Endothelial cell of hepatic sinusoid (primary cell): ENCODE data around the gene CCL28.
"Not testable (repeated sequence)": the region's sequence is repeated elsewhere in the genome, so short reads cannot be mapped to it uniquely, and the experiment has no call there.

ENCODE experiments used
- in situ Hi-C: cut with HindIII; loops from 2 replicates; pipeline ENCODE4 v1.10.0; 2017; ENCODE audit warnings: low sequenced_read_pairs

The CCL28 gene

GRCh38 chr5:43410414-43410813 lies 1.8 kb downstream of the CCL28 start:
- in situ Hi-C loops = no loop called here

DNA sequence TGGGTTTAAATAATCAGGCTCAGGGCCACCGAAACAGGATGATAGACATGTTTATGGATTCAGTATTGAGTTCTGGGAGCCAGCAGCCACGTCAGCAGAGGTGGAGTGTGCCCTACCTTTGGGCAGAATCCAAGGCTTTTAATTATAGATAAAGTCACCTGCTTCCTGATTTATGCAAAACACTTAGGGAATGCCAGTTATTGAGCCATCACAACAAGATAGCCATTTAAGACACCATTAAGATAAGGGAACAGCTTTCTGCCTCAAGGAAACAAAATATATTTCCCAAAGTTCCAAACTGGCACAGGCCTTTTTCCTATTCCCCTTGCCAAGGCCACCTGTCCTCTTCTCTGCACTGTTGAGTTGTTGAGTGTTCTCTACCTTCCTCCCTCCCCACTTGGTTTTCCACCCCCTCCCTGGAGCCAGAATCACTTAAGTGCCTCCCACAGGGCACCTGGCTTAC lies 2.4 kb downstream of the CCL28 start:
- in situ Hi-C loops = no loop called here

- in situ Hi-C loops = not testable (repeated sequence)
Observed at GRCh38 chr5:43402524-43403066, 9.6 kb downstream of the CCL28 start.

GRCh38 chr5:43401827-43402226 lies 10.4 kb downstream of the CCL28 start:
- in situ Hi-C loops = no loop called here

DNA sequence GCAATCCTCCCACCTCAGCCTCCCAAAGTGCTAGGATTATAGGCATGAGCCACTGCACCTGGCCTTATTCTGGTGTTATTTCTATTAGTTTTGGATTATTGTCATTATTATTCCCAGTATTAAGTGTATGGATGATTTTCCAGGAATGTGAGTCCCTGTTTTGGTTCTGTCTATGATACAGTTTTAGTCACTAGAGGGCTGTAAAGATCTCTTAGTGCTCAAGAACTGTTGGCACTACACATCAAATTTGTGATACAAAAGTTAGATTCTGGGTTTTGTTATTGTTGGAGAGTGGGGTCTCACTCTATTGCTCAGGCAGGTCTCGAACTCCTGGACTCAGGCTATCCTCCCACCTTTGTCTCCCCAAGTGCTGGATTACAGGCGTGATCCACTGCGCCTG lies 12.1 kb downstream of the CCL28 start:
- in situ Hi-C loops = no loop called here

DNA sequence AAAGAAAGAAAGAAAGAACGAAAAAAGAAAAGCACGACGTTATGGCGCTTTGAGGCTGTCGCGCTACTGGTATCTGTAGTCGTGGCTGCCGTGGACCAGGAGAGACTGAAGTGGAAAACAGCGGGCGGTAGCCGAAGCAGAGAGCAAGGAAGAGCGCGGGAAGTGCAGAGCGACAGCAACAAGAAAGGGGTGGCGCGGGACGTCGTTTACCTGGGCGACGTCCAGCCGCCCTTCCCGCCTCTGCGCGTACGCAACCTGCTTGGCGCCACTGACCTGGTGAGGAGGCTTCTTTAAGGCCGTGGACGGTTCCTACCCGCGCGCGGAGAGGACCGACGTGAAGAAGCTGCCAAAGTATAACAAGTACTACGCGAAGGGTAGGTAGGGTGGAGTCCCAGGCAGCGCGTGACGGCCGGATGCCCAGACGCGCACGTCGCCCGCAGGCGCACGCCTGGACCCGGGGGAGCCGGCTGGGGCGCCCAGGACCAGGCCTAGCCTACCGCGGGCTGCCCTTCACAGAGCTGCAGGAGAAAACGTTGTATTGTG lies 15.4 kb downstream of the CCL28 start:
- in situ Hi-C loops = no loop called here

DNA sequence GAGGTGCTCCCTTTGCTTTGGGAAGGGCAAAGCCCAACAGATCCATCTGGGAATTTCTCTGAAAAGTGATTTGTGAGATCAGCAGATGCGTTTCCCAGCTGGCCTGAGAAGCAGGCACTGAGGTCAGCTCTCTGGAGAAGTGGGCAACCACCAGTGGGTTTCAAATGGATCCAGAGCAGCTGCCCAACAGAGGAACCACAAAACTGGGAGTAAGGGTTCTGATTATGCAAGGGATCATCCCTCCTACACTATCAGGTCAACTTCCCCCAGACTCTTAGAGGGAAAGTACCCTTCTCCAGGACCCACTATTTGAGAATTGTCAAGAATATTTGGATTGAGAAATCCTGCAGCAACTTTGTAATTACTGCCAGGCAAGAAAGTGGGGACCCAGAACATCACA lies 21.7 kb downstream of the CCL28 start:
- in situ Hi-C loops = no loop called here

DNA sequence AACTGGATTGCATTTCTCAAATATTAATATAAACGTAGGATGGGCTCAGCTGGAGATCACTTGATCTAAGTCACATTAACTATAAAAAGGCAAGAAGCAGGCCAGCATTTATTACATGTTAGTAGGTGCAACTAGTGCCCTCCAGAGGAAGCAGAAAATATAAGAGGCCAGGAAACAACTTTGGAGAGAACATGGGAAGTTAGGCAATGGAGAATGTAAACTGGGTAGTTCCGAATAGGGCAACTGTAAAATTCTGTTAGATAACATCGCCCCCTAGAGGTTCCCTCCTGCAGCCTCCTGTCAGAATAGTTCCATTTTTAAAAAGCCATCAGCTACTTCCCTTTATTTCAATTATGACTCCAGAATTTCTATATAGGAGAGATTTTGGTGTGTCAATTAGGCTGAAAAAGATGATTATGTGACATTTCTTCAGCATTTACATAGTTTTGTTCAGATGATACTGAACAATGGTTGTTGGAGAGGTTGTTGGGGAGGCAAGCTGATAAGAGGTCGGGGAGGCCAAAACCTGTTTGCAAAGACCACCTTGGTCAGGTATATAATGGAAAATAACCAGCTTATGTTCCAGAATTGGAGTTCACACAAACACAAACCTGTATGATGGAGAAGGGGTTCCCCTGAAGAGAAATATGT lies 22.4 kb downstream of the CCL28 start:
- in situ Hi-C loops = no loop called here

DNA sequence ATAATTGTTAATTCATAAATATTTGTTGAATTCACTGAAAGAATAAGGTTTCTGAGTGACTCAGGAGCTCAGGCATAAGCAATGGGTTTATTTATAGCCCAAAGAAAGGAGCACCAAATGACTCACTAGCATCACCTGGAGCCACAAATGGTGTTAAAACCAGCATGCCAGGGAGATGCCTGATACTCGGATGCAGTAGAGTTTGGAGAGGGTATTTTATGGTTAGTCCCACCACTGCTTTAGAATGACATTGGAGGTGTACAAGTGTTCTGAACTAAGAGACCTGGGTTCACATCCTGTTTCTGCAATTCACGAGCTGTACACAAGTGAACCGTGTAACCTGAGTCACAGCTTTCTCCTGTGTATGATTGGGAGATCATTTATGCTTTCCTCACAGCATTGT lies 25.2 kb downstream of the CCL28 start:
- in situ Hi-C loops = no loop called here

DNA sequence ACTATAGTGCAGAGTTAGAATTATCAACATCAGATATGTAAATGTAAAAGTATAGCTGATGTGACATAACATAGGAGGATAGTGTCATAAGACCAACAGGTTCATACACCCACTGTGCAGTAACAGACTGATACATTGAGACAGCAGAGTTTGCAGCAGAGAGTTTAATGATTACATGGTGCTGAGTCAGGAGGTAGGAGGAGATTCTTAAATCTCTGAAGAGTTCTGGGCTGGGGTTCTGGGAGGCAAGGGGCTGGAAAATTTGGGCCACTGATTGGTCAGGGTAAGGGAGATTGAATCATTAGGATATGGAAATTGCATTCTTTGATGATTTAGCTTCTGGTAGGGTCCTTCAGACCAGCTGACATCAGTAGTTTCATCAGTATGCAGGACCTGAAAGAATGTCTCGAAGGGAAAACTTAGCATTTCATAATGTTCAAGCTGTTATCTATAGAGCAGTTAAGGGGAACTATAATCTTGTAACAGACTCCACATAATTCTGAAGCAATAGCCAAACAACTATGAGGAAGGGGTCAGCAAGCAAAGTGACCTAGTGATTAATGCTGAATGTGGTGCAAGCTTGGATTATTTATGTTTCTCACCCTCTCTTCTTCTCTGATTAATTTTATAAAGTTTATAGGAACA lies 35.6 kb downstream of the CCL28 start:
- in situ Hi-C loops = no loop called here

DNA sequence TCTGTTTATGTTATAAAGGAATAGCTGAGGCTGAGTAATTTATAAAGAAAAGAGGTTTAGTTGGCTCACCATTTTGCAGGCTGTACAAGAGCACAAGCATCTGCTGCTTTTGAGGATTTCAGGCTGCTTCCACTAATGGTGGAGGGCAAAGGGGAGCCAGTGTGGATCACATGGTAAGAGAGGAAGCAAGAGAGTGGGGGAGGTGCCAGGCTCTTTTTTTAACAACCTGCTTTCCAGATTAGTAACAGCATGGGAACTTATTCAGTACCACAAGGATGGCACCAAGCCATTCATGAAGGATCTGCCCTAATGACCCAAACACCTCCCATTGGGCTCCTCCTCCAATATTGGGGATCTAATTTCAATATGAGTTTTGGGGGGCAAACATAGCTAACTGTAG lies 40.4 kb downstream of the CCL28 start:
- in situ Hi-C loops = no loop called here

DNA sequence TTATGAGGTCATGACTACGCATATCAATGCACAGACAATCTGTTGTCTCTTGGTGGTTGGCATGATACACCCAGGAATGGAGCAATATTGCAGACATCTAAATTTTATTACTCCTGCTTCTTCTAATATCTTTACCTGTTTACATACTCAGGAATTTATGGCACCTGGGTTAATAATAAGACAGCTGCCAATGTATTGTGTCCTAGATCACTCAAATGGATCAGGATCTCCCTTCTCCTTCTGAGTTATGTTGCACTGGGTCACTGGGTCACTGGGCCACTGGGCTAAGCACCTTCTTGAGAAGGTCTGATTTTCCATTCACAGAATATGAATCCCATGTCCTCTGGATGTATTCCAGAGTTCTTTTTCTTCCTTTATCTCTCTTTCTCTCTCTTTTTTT lies 41.8 kb downstream of the CCL28 start:
- in situ Hi-C loops = no loop called here

GRCh38 chr5:43369651-43370050 lies 42.5 kb downstream of the CCL28 start:
- in situ Hi-C loops = no loop called here

GRCh38 chr5:43367909-43368669 lies 44.1 kb downstream of the CCL28 start:
- in situ Hi-C loops = no loop called here

GRCh38 chr5:43367453-43367852 lies 44.7 kb downstream of the CCL28 start:
- in situ Hi-C loops = no loop called here

DNA sequence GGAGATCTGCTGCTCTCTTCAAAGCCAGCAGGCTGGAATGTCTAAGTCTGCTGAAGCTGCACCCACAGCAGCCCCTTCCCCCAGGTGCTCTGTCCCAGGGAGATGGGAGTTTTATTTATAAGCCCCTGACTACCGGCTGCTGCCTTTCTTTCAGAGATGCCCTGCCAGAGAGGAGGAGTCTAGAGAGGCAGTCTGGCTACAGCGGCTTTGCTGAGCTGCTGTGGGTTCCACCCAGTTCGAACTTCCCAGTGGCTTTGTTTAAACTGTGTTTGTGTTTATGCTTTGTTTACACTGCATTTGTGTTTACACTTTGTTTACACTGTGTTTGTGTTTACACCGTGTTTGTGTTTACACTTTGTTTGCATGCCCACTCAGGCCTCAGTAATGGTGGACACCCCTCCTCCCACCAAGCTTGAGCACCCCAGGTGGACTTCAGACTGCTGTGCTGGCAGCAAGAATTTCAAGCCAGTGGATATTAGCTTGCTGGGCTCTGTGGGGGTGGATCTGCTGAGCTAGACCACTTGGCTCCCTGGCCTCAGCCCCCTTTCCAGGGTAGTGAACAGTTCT lies 45.4 kb downstream of the CCL28 start:
- in situ Hi-C loops = not testable (repeated sequence)

DNA sequence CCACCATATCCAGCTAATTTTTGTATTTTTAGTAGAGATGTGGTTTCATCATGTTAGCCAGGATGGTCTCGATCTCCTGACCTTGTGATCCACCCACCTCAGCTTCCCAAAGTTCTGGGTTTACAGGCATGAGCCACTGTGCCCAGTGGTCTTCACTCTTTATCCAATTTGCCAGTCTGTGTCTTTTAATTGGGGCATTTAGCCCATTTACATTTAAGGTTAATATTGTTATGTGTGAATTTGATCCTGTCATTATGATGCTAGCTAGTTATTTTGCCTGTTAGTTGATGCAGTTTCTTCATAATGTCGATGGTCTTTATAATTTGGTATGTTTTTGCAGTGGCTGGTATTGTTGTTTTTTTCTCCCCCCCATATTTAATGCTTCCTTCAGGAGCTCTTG lies 47.0 kb downstream of the CCL28 start:
- in situ Hi-C loops = not testable (repeated sequence)

GRCh38 chr5:43363445-43364152 lies 48.6 kb downstream of the CCL28 start:
- in situ Hi-C loops = no loop called here

DNA sequence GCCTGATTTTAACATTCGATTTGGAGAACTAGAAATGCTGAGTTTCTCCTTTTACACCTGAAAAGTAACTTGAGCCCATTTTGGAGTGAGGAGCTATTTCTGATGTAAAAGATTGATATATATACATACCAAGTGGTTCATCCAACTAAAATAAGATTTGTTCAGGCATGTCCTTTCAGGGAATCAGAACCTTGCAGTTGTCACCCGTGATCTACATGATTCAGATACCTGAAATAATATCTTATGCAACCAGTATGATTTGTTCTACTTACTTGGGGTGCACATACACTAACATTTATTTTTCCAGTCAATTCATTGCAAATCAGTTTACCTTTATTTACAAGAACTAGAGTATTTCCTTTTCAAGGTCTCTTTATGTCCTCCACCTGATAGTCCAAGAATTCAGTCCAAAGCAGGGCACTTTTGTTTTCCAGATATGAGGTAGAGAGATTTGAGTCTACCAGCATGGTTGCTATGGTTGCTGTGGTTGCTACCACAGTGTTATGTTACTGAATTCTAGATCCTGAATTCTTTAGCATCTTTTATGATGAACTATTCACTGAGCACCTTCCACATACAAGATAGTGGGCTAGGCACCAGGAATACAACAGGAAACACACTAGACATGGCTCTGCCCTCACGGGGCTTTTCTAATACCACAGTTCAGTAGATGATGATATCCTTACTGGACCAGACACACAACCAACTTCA lies 49.3 kb downstream of the CCL28 start:
- in situ Hi-C loops = no loop called here

- in situ Hi-C loops = no loop called here
Observed at GRCh38 chr5:43358726-43359125, 53.5 kb downstream of the CCL28 start.
